ENCODE data around the gene COP1.

COP1 gene

DNA sequence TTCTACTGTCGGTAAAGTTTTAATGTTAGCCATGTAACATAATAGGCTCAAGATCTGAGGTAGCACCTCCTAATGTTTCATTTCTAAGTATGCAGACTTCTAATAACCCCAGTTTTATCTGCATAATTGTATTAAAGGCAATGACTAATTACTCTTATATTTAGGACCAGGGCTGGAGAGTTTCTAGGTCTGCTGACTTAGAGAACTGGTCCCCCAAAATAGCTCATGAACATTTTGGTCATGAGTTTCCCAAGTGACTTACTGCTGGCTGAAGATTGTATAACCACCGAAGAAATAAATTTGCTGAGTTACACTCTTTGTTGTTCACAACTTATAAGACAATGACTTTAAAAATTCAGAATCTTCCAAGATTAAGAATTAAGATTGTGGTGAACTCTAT is 265.9 kb downstream of the COP1 start:
- no peak for DNase-seq

DNA sequence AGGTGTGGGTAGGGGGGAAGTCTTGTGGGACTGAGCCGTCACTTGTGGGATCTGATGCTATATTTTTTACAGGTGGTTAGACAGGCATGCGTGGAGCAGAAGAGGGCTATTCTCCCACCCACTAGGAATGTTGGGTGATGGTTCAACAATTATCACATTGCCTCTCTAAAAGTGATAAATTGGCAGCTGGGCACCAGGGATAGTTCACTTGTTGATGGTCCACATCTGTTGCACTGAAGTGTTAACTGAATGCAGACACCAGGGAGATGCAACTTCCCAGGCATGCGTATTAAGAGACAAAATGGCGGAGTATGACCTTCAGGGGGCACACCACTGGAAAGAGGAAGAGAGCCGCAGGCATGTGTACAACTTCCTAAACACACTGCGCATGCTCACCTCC is 270.4 kb downstream of the COP1 start:
- DNase-seq: no peak

DNA sequence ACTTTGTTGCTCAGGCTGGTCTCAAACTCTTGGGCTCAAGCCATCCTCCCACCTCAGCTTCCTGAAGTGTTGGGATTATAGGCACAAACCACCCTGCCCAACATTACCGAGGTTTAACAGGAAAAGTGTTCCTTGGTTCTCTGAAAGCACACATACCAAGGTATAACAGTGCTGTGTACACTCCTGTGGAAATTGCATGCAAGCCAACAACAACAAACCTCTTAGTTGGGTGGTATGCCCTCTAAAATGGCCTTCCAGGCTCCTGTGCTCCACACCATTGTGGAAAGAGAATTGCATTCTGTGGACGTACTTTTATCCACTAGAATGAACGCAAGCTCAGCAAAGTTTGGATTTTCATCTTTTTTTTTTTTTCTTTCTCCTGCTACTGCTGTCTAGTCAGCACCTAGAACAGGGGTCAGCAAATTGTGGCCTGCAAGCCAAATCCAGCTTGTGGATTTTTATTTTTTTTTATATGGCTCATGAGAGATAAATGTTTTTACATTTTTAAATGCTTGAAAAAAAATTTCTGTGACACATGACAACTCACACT is 271.4 kb downstream of the COP1 start:
- no peak for DNase-seq

DNA sequence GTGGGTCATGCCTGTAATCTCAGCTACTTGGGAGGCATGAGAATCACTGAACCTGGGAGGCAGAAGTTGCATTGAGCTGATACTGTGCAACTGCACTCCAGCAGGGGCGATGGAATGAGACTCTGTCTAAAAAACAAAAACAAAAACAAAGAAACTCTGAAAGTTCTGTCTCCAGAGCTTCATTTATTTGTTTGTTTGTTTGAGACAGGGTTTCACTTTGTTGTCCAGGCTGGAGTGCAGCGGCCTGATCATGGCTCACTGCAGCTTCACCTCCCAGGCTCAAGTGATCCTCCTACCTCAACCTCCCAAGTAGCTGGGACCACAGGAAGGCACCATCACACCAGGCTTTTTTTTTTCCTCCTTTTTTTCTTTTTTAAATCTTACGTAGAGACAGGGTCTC is 271.9 kb downstream of the COP1 start:
- no peak for DNase-seq

DNA sequence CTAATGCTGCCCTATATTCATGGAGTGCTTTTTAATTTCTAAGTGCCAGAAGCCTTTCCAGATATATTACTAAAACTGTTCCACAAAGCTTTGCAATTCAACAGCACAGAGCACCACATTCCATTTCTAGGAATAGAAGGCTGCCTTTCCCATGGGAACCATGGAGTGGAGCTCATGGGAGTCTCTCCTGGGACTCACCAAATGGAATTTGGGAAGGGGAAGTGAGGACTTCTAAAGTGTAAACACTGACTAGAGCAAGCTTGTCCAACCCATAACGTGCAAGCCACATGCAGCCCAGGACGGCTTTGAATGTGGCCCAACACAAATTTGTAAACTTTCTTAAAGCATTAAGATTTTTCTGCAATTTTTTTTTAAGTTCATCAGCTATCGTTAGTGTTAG is 273.3 kb downstream of the COP1 start:
- peak; percentile 37 for DNase-seq

DNA sequence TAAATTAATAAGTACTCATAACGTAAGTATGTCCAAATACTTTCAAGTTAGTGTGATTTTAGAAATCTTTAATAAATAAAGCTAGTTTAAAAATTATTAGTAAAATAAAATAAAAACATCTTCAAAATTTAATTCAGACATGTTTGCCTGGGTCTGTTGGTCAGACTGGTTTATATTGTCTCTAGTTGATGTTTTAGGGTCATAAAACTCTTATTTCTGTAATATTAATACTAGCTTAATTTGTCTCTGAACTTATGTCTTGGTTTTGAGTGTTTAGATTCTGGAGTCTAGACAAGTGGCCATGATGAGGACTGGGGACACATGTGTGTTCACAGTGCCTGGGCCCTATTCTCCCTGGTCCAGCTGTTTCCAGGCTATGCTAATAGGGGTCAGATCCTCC is 279.1 kb downstream of the COP1 start:
- no peak for DNase-seq

DNA sequence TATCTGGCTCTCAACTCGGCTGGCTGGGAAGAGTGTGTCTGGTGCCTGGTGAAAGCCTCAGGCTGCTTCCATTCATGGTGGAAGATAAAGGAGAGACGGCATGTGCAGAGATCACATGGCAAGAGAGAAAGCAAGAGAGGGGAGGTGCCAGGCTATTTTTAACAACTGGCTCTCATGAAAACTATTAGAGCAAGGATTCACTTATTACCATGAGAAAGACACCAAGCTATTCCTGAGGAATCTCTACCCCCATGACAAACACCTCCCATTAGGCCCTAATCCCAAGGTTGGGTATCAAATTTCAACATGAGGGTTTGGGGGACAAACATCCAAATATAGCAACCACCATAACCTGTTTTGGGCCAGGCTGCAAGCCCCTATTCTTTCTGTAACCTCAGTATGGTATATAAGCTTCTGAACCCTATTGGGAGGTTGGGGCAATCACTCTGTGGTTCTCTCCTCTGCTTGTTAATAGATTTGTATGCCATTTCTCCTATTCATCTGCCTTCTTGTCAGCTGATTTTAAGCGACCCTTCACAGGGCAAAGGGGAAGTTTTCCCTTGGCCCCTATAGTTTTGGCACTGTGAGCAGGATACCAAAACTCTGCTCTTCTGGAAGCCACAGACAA is 284.7 kb downstream of the COP1 start:
- DNase-seq: no peak

DNA sequence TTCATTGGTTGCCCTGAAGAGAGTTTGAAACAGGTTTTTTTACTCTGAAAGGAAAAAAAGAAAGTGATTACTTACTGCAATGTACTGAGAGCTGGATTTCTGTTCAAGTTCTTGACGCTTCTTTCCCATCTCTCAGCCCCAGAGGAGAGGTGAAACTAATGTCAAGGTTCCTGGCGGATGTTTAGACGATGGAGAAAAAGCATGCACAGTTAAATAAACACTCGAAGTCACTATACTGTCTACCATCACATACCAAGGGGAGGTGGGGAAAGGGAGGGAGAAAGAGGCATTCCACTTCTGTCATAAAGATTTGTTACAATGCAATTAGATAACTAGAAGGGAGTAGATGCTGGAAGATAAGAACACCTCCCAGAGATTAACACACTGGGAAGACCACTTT is 286.7 kb downstream of the COP1 start:
- no peak for DNase-seq

DNA sequence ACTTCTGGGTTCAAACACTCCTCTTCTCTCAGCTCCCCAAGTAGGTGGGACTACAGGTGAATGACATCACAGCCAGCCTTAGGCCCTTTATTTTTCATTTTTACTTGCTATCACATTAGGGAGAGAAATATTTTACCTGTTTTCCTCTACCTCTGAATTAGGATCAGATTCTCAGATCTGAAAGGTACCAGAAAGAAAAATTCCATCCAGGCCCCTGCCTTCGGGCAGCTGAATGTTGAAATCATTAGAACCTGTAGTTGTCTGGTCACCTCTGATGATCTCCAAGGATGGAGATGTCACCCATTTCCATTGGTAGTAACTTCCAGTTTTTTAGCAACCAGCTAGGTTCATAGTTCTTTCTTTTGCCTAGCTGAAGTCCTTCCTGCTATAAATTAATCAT is 288.1 kb downstream of the COP1 start:
- no peak for DNase-seq

DNA sequence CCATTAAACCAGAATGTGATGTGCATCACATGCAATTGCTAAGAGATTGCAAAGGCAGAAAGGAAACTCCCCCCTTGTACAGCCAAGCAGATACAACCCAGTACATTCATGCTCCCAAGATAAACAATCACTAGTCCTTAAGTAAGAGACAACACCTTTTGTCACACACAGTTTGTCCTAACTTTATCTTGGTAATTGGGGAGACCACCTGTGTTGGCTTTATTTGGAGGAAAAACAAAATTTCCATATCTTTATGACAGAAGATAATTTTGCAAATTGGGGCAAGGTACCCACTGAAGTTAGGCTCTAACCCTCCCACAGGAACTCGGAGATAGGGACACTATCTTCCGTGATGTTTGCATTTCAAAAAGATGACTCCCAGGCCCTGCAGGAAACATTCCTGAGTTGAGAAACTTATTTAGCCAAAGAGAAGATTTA is 288.7 kb downstream of the COP1 start:
- DNase-seq: no peak

DNA sequence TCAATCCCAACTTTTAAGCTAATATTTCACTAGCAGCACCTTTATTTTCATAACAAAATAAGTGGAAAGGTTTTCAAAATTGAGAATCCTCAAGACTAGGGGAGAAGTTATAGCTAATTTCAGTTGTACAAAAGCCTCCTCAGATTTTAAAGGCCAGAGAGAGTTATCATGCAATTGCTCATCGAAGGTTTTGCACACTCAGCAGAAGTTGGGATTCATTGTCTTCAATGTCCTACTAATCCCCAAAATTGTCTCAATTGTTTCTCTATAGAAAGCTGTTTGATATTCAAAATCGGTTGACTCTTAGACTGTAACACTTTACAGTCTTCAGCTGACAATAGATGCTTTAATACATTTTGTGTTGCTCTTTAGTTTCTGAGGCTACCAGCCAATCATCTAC is 293.0 kb downstream of the COP1 start:
- no peak for DNase-seq

DNA sequence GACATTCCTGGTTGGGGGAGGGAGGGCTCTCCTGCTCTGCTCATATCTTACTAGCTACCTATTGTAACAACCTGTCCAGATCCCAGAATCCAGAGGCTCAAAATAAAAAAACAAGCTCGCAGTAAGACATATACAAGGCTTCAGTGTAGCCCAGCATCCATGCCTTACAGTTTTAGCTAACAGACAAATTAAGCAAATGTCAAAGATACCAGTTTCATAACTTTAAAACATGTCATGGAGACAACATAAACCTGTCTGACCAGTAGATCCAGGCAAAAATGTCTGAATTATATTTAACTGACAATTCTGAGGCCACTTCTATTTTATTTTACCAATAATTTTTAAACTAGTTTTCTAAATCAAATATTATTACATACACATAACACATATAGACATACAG is 295.9 kb downstream of the COP1 start:
- DNase-seq: no peak

DNA sequence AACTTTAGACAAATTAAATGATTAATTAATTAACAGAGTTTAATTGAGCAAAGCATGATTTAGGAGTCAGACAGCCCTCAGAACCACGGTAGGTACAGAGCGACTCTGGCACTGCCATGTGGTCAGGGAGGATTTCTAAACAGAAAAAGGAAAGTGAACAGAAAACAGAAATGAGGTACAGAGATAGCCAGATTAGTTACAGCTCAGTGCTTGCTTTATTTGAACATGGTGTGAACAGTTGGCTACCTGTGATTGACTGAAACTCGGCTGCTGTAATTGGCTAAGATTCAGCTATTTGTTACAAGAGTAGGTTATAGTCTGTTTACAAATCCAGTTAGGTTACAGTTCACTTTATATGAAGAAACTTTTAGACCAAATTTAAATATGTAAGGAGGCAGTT is 300.7 kb downstream of the COP1 start:
- DNase-seq: no peak

DNA sequence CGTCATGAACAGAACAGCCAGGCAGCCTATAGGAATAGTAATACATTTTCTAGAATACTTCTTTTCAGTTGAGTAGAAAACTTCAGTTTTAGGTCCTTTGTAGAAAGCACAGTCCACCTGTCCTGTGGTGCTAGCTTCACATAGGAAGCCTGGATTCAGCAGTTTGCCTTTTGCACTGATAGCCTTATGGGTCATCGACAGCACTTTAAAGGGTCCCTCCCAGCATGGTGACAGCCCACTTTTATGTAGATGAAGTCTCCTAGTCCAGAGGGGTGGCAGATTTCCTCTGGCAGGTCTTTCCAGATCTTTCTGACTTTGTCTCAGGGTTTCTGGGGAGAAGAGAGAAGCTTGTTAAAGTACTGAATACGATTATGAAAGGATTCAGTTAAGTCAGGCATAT is 302.3 kb downstream of the COP1 start:
- DNase-seq: no peak

DNA sequence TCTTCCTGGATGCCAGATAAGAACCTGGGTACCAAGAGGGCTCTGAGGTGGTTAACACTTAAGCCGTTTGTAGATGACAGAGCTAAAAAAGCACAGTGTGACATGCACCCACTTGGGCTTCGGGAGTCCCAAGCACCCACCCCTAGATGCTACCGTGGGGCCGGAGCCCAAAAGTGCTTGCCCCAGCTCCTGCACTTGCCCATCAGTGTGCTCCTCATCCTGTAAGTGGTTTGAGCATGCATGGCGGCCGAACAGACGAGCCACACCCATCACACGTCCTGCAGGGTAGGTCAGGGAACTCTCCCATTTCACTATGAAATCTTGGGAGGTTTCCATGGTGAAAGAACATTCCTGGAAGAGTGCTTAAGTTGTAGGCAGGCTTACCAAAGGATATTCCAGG is 304.8 kb downstream of the COP1 start:
- no peak for DNase-seq

DNA sequence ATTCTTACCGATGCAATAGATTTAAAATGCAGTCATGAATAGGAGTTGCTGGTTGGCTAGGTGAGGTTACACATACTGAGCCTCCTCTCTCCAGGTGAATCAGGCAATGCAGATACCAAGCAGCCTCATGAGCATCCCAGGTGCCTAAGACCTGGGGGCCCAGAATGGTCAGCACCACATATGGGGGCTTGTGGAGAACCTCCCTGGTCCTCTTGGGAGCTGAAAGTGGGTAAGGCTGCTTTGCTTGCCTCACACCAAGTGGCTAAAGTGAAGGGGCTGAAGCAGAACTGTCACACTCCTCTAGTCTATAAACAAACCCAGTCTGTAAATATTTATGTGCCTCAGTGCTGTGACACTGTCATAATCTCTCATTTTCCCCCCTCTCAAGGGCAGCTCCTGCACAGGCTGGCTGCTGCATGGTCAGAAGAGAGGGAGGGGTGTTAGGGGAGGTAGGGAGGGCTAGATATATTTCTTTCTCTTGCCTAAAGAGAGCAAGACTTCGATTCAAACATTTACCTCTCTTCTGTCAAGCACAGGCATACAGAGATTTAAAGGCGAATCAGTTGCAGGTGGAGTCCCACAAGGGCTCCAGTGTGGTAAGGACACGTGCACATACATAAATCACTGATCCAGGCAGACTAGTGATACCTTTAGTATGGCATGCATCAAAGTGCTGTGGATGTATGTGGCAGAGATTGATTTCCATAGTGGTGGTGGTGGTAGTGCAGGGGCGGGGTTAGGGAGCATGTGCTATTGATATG is 305.8 kb downstream of the COP1 start:
- no peak for DNase-seq

DNA sequence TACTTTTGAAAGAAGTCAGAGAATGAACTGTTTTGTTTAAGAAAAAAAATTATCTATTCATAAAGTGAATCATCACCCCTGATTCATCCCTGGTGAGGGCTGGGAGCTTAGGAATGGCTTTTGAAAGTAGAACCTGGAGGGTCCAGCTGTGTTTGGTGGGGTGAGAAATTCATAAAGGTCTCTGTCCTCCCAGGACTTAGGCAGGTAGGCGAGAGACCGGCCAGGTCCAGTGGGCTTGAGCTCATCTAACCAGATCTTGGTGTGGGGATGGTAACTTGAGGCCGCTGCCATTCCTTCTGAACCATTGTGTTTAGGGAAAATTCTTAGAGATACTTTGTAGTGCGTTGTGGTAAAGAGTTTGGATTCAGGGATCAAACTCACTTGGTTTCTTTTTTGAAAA is 306.9 kb downstream of the COP1 start:
- DNase-seq: no peak

DNA sequence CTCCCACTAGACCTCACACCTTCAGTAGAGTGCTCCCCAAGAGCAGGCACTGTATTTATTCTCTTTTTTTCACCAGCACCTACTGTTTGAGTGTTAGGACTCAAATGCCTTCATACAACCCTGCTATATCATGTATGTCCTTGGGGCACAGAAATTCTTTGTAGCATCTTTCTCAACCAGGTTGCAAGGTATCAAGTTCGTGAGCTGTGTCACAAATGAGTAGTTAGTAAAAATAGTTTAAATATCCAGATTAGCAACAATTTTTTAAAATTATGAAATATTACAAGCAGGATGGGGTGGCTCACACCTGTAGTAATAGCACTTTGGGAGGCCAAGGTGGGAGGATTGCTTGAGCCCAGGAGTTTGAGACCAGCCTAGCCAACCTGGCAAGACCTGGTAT is 311.1 kb downstream of the COP1 start:
- no peak for DNase-seq
